GM12878 (cell line): Measurements from ENCODE around the gene SOS1. TPM values are rescaled to one million over a fixed set of nuclear protein-coding genes. Genes with fewer than 3 reads are reported as not detected.
A peak's percentile ranks its signal among the peaks of the same experiment; 100 is the strongest.

Experiments
- ATAC-seq: fragments of 200-7000 bp; cut with Tn5 transposase; 3 replicates; pipeline ENCODE4 v1.9.1; 2020; ENCODE audit warnings: mild to moderate bottlenecking, moderate library complexity
- BruUV-seq: library from RNA; stranded (reverse); fragments of 400-500 nt; replicated peaks from 2 replicates; lab custom pipeline; 2021; lab: Mats Ljungman, UMichigan
- CTCF ChIA-PET: fragments of 300-600 bp; sonication (Branson Sonifier 250); formaldehyde crosslinking; extraction: SDS; loops from one replicate; lab custom pipeline; 2021; ENCODE audit warnings: inconsistent platforms; lab: Yijun Ruan, JAX
- POLR2A ChIA-PET: fragments of 350-600 bp; formaldehyde crosslinking; extraction: SDS; loops from one replicate; lab custom pipeline; 2021; ENCODE audit warnings: inconsistent platforms; lab: Charles Lee
- RAD21 ChIA-PET: fragments of 300-600 bp; sonication (Branson Sonifier 250); formaldehyde crosslinking; loops from one replicate; lab custom pipeline; 2023; ENCODE audit warnings: antibody characterized with exemption; ENCODE audit not compliant: unreplicated experiment; lab: Charles Lee
- SMC1A ChIA-PET: fragments of 300-600 bp; sonication (Branson Sonifier 250); formaldehyde crosslinking; loops from one replicate; lab custom pipeline; 2023; ENCODE audit not compliant: unreplicated experiment, uncharacterized antibody; lab: Charles Lee
- DNase-seq: peaks from one replicate; pipeline ENCODE4 v3.0.0-alpha.2; 2011; ENCODE audit warnings: low read depth, low spot score
- FAIRE-seq: peaks from 3 replicates; lab custom pipeline; 2011; peaks lifted over from hg19 to GRCh38; lab: Jason Lieb, UNC
- H2AFZ ChIP-seq: 2 replicates; pipeline ENCODE4 v1.6.0; 2011; ENCODE audit warnings: low read depth, low read length, control low read depth; ENCODE audit not compliant: control insufficient read depth
- H3K27ac ChIP-seq: 2 replicates; pipeline ENCODE4 v1.5.1; 2011; ENCODE audit warnings: control low read depth; ENCODE audit not compliant: control insufficient read depth, insufficient read depth
- H3K27me3 ChIP-seq, 2 experiments: replicated peaks in 1 of 2; 2 replicates each; pipeline versions ENCODE4 v1.6.0 to v1.6.1; 2011; ENCODE audit warnings: low read length in 1 of 2; ENCODE audit not compliant: control insufficient read depth in 2 of 2, insufficient read depth in 2 of 2
- H3K36me3 ChIP-seq, 2 experiments: 2 replicates each; pipeline ENCODE4 v1.5.1; 2011; ENCODE audit warnings: low read length in 1 of 2; ENCODE audit not compliant: control insufficient read depth in 2 of 2, insufficient read depth in 2 of 2
- H3K4me1 ChIP-seq: 2 replicates; pipeline ENCODE4 v1.6.1; 2011; ENCODE audit warnings: mild to moderate bottlenecking, low read length, moderate library complexity, mixed read lengths; ENCODE audit not compliant: control insufficient read depth, insufficient read depth
- H3K4me2 ChIP-seq: 2 replicates; pipeline ENCODE4 v1.6.0; 2011; ENCODE audit warnings: control low read depth; ENCODE audit not compliant: control insufficient read depth, insufficient read depth
- H3K4me3 ChIP-seq: fragments of 200-600 bp; sonication (generic); 2 replicates; pipeline ENCODE4 v1.5.1; 2016
- H3K79me2 ChIP-seq: 2 replicates; pipeline ENCODE4 v1.6.0; 2011; ENCODE audit warnings: low read length; ENCODE audit not compliant: control insufficient read depth, insufficient read depth
- H3K9ac ChIP-seq: 2 replicates; pipeline ENCODE4 v1.8.0; 2011; ENCODE audit warnings: low read length, control low read depth, mixed read lengths; ENCODE audit not compliant: control insufficient read depth, insufficient read depth
- H3K9me3 ChIP-seq: replicated peaks from 3 replicates; pipeline ENCODE4 v1.5.1; 2011; ENCODE audit warnings: mild to moderate bottlenecking, low read length; ENCODE audit not compliant: control insufficient read depth, insufficient read depth
- H4K20me1 ChIP-seq: 2 replicates; pipeline ENCODE4 v1.6.0; 2011; ENCODE audit not compliant: control insufficient read depth, insufficient read depth
- ATF2 ChIP-seq: IDR thresholded peaks from 2 replicates; pipeline ENCODE4 v1.6.1; 2012; ENCODE audit warnings: low read length, inconsistent platforms
- BCLAF1 ChIP-seq: fragments of 450-650 bp; IDR thresholded peaks from 2 replicates; pipeline ENCODE4 v1.6.1; 2017; ENCODE audit warnings: antibody characterized with exemption, mild to moderate bottlenecking, moderate library complexity
- CBX5 ChIP-seq: sonication (generic); IDR thresholded peaks from 2 replicates; pipeline ENCODE4 v1.6.1; 2016; ENCODE audit warnings: low read depth, moderate library complexity, mild to moderate bottlenecking, inconsistent platforms
- MTA2 ChIP-seq: fragments of 450-650 bp; IDR thresholded peaks from 2 replicates; pipeline ENCODE4 v1.6.1; 2016; ENCODE audit warnings: low read depth, mild to moderate bottlenecking, moderate library complexity
- PAX5 ChIP-seq: IDR thresholded peaks from 2 replicates; pipeline ENCODE4 v1.6.1; 2011; ENCODE audit warnings: low read depth, low read length, borderline replicate concordance
- PKNOX1 ChIP-seq: fragments of 450-650 bp; IDR thresholded peaks from 2 replicates; pipeline ENCODE4 v1.6.1; 2016; ENCODE audit warnings: mild to moderate bottlenecking
- RELB ChIP-seq: fragments of 450-650 bp; IDR thresholded peaks from 2 replicates; pipeline ENCODE4 v1.6.1; 2017; ENCODE audit warnings: low read depth, mild to moderate bottlenecking, moderate library complexity
- SPI1 ChIP-seq: IDR thresholded peaks from 2 replicates; pipeline ENCODE4 v1.6.1; 2011; ENCODE audit warnings: low read depth, mild to moderate bottlenecking, low read length, moderate library complexity, borderline replicate concordance; ENCODE audit not compliant: insufficient read depth
- SREBF1 ChIP-seq: IDR thresholded peaks from 2 replicates; pipeline ENCODE4 v1.6.1; 2012; ENCODE audit warnings: mild to moderate bottlenecking, low read length
- SUPT20H ChIP-seq: IDR thresholded peaks from 2 replicates; pipeline ENCODE4 v1.6.1; 2011; ENCODE audit warnings: low read depth, mild to moderate bottlenecking, low read length, moderate library complexity, borderline replicate concordance; ENCODE audit not compliant: control insufficient read depth
- ZBTB33 ChIP-seq: fragments of 450-650 bp; IDR thresholded peaks from 2 replicates; pipeline ENCODE4 v1.6.1; 2017; ENCODE audit warnings: mild to moderate bottlenecking
- WGBS: methylation state at CpG from one replicate; pipeline ENCODE4 v1.1.6; 2016; ENCODE audit warnings: low lambda C conversion rate; ENCODE audit not compliant: insufficient replicate concordance, insufficient coverage; ENCODE audit errors: missing lambda C conversion rate; 5-methylcytosine and 5-hydroxymethylcytosine counted together
- in situ Hi-C: fragments of 300-500 bp; cut with MboI; formaldehyde crosslinking; loops from 9 replicates; pipeline ENCODE4 v1.14.3; 2018; ENCODE audit warnings: mixed read lengths
- intact Hi-C: fragments of 100-400 bp; cut with micrococcal nuclease; formaldehyde crosslinking; loops from one replicate; pipeline ENCODE4 v1.14.2; 2022; ENCODE audit not compliant: unreplicated experiment
- polyA plus RNA-seq, 11 experiments: library from polyadenylated mRNA; depleted of rRNA in 4 of 11; unstranded in 6 of 11; stranded (reverse) in 5 of 11; fragments of >200 nt; fragmentation: Nextera tagmentation in 4 of 11; fragmentation: Illumina TruSeq in 1 of 11; extraction: Ambion mirVana in 4 of 11; extraction: Trizol in 1 of 11; gene quantifications; 1 replicate in 1 of 11; 2 replicates in 10 of 11; pipeline versions ENCODE4 v1.2.1 to v1.2.3, GENCODE V29; 2011 to 2016; ENCODE audit warnings: inconsistent platforms in 2 of 11, missing spikeins in 2 of 11, low read depth in 1 of 11
- total RNA-seq, 4 experiments: library from RNA; depleted of rRNA in 3 of 4; stranded (reverse); fragments of >200 nt in 3 of 4; fragmentation: Illumina TruSeq in 1 of 4; extraction: Trizol in 1 of 4; gene quantifications; 2 replicates each; pipeline versions ENCODE4 v1.2.1 to v1.2.3, GENCODE V29; 2013 to 2021

Gene SOS1
- total and polyA plus RNA-seq, 10 of the 15 experiments (the other 5 are each of a cell fraction or from before 2014, with no cell fraction given) = 2.1 to 24.1 (median 8.5) TPM

- Histone ChIP-seq H3K27ac (peak overlapping the region; percentile 56), H2AFZ (peak overlapping the region; percentile 38; the same call in 1 of the 2 replicates), H3K4me3 (no peak overlapping the region), H3K9me3 (no peaks in the 10 kb centered on the region), H4K20me1 (no peaks in the 10 kb centered on the region), H3K4me2 (peak overlapping the region; percentile 64), H3K4me1 (peaks cover 18% of the 10 kb centered on the region), H3K79me2 (no peaks in the 10 kb centered on the region; the same call in 1 of the 2 replicates), H3K27me3 (no peaks in the 10 kb centered on the region), H3K36me3 (no peaks in the 10 kb centered on the region), H3K9ac (no peak overlapping the region)
- ChIA-PET POLR2A (interaction anchor here (1.0 to 4.0 kb wide), 2 partner anchors 9 to 378 kb away, joined by 3 to 21 read pairs; partner anchors contain the start of genes SOS1 and SRSF7), SMC1A (interaction anchor here (0.6 to 2.3 kb wide), 7 partner anchors 9 to 70 kb away, joined by 3 to 17 read pairs (median 5); partner anchors contain the start of gene SOS1), RAD21 (interaction anchor here (0.7 to 1.8 kb wide), 5 partner anchors 10 to 101 kb away, joined by 3 to 7 read pairs (median 6); no protein-coding TSS in a partner anchor), CTCF (interaction anchor here (1.0 to 2.2 kb wide), 6 partner anchors 10 to 100 kb away, joined by 5 to 8 read pairs (median 6); no protein-coding TSS in a partner anchor)
- in situ Hi-C loops (no loop called here), intact Hi-C loops (loop anchor here (10.0 kb wide), 1 partner anchor 514 kb away; no protein-coding TSS in a partner anchor)
- 0% methylated on average over 1 of the region's 1 CpG for WGBS
- DNase-seq (peak; percentile 74), ATAC-seq (peak; percentile 72), FAIRE-seq (peak; percentile 89)
- no TSS peak for BruUV-seq
- peak; percentile 87 for TF ChIP-seq PKNOX1
- TF ChIP-seq SUPT20H = no peak
- TF ChIP-seq MTA2 = peak; percentile 55
- TF ChIP-seq ATF2 = peak; percentile 57
- TF ChIP-seq SPI1 = 0 out of 2 replicates have a peak, but pooled peaks have one; percentile 35
- 0 out of 2 replicates have a peak, but pooled peaks have one; percentile 46 for TF ChIP-seq PAX5
- no peak for TF ChIP-seq BCLAF1
- TF ChIP-seq ZBTB33 = no peak
- TF ChIP-seq RELB = peak; percentile 47; the same call in 1 of the 2 replicates
- no peak for TF ChIP-seq CBX5
- TF ChIP-seq SREBF1 = no peak
Observed at GRCh38 chr2:39128919-39129391, 8.1 kb upstream of the SOS1 start.
